ENCODE measurements around the gene FIBP.
"Not testable (repeated sequence)": the region's sequence is repeated elsewhere in the genome, so short reads cannot be mapped to it uniquely, and the experiment has no call there.

Gene FIBP

GRCh38 chr11:65859095-65859811 lies 29.0 kb downstream of the FIBP start:
- peak; percentile 96 to 99 for DNase-seq (ENCODE audit: low read depth in 2 of 2)

DNA sequence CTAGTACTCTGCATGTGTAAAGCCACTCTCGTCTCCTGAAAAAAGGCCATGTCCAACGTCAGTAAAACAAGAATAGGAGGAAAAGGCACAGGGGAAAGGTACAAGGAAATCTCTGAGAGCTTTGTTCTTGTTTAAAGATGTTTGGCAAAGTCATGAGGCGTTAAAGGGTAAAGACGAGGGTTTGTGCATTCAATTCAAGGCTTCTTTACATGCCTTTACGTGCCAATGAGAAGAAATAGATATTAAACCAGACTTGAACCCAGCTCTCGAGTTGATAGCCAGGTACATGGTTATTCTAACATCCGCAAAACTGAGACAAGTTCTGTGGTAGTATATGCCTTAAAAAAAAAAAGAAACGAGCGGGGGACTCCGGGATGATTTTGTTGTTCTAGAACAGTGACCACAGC lies 29.6 kb downstream of the FIBP start:
- no peak for DNase-seq (ENCODE audit: low read depth in 2 of 2)

GRCh38 chr11:65857853-65858680 lies 30.2 kb downstream of the FIBP start, which contains the start of gene CFL1:
CFL1 (minus strand) TSS chr11:65858180; CDS start chr11:65858099, 81 bp downstream.
- peak; percentile 92 to 98 for DNase-seq (ENCODE audit: low read depth in 2 of 2)

DNA sequence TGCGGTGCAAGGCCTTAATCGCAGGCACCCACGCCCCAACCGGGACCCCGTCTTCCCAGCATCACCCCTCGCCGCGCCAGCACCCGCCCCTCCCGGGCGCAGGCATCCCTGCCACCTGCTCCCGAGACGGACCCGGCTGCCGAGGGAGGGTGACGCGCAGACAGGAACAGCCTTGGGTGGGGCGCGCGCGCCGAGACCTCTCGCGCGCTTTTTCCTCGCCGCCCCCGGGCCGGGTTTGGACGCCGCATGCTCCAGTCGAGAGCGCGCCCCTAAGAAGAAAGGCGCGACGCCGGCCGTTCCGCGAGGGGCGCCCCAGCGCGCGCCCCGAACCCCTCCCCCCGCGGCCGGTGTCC lies 30.8 kb downstream of the FIBP start:
- peak in 1 of 2 donors; percentile 61 for DNase-seq (ENCODE audit: low read depth in 2 of 2)

DNA sequence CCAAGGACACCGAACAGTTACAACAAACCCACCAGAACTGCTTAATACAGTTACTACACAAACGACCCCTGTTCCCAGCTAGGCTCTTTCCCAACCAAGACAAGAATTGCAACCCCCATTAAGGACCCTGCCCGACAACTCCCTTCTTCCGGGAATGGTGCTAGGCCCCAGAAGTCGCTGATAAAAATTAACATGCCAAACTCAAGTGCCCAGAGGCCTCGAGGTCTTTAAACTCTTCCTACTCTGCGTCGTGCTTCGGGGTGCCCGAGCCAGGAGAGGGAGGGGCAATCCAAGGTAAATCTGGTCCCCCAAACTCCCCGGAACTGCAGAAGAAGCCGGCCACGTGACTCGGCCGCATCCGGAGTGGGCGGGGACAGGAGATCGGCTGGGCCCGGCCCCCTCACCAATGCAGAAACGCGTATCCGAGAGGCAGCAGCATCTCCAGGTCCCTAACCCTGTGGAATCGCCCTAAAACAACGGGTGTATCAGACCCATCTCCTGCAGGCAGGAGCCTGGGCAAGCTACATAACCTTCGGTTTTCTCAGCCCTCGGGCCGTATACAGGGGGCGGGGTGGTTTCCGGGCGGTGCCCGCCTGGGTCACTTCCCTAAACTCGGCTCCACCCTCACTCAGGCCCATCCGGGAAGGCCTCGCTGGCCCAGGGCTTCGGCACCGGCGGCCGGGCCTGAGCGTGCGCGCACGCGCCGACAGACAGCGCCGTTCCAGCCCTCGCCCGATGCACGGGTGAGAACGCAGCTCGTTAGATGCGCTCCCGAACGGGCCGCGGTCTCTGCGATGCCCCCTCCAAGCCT lies 31.4 kb downstream of the FIBP start:
- DNase-seq (ENCODE audit: low read depth in 2 of 2) = peak; percentile 72 to 81

GRCh38 chr11:65855927-65856363 lies 32.3 kb downstream of the FIBP start:
- DNase-seq (ENCODE audit: low read depth in 2 of 2) = no peak

GRCh38 chr11:65854852-65855837 lies 33.1 kb downstream of the FIBP start:
- no peak for DNase-seq (ENCODE audit: low read depth in 2 of 2)

- DNase-seq (ENCODE audit: low read depth in 2 of 2) = no peak
Measured at GRCh38 chr11:65854161-65854592, 34.1 kb downstream of the FIBP start.

GRCh38 chr11:65853246-65853979 lies 34.9 kb downstream of the FIBP start:
- DNase-seq (ENCODE audit: low read depth in 2 of 2) = no peak

DNA sequence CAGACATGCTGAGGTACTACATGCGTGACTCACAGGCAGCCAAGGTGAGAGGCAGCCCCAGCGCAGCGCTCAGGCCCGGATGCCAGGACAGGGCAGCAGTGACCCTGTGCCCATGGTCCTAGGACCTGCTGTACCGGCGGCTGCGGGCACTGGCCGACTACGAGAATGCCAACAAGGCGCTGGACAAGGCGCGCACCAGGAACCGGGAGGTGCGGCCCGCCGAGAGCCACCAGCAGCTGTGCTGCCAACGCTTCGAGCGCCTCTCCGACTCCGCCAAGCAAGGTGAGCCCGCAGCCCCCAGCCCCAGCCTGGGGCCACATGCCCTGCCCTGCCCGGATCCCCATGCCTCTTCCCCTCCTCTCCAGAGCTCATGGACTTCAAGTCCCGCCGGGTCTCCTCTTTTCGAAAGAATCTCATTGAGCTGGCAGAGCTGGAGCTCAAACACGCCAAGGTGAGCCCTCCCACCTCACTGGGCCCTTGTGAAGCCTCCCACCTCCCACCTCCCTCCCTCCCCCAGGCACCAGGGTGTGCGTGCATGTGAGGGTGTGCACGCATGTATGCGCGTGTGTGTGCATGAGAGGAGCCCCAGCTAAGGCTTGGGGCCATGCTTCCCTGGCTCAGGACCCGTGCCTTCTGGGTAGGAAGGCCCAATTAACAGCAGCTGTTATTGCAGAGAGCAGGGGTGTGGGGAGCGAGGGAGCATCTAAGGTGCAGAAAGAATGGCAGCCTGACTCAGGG lies 35.6 kb downstream of the FIBP start:
- no peak for DNase-seq (ENCODE audit: low read depth in 2 of 2)

GRCh38 chr11:65851811-65852507 lies 36.3 kb downstream of the FIBP start:
- DNase-seq (ENCODE audit: low read depth in 2 of 2) = no peak

DNA sequence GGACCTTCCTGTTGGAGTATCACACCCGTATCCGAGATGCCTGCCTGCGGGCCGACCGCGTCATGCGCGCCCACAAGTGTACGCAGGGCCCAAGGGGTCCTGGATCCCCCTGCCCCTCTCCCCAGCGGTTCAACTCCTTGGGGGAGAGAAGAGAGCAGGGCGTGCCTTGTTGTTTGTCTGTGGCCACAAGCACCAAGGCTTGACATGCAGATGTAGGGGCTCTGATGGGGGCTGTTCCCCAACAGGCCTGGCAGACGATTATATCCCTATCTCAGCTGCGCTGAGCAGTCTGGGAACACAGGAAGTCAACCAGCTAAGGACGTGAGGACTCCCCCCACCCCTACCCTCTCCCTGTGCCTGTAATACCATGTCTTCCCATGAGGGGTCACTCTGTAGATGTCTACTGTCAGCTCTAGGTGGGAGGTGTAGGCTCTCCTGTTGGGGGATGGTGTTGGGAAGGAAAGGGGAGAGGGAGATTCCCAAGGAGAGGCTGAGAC lies 37.1 kb downstream of the FIBP start:
- DNase-seq (ENCODE audit: low read depth in 2 of 2) = no peak

- DNase-seq (ENCODE audit: low read depth in 2 of 2) = no peak
Measured at GRCh38 chr11:65850217-65851082, 37.8 kb downstream of the FIBP start.

DNA sequence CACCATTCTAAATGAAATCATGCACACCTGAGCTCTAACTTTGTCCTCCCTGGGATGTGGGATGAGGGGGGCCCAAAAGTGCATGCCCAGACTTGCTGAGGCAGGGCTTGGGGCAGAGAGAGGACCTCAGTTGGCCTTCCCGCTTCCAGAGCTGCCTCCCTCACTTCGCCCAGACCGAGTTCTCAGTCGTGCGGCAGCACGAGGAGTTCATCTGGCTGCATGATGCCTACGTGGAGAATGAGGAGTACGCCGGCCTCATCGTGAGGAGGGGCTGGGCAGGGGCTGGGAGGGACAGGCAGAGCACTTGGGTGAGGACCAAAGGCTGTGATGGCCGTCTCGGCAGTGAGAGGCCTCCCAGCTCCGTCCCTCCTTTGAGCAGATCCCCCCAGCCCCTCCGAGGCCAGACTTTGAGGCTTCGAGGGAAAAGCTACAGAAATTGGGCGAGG lies 38.5 kb downstream of the FIBP start:
- no peak for DNase-seq (ENCODE audit: low read depth in 2 of 2)

GRCh38 chr11:65849366-65849765 lies 38.9 kb downstream of the FIBP start:
- no peak for DNase-seq (ENCODE audit: low read depth in 2 of 2)

- not testable (repeated sequence) for DNase-seq (ENCODE audit: low read depth in 2 of 2)
Measured at GRCh38 chr11:65848693-65849092, 39.6 kb downstream of the FIBP start.

DNA sequence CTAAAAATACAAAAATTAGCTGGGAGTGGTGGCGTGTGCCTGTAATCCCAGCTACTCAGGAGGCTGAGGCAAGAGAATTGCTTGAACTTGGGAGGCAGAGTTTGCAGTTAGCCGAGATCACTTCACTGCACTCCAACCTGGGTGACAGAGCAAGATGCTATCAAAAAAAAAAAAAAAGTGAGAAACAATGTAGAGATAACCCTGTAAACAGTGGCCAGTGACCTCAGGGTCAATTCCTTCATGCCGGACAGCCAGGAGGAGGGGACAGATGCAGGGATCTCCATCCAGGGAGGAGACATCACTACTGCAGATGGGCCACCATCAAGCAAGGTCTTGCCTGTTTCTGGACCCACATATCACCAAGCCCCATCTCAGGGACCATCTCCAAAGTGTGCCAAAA lies 40.5 kb downstream of the FIBP start:
- DNase-seq (ENCODE audit: low read depth in 2 of 2) = no peak

Data from stimulated activated CD8-positive, alpha-beta memory T cell treated with anti-CD3 and anti-CD28 coated beads, Interleukin-7, amount 100 ng/mL, for 4 hours (primary cell).